Immature natural killer cell (primary cell): ENCODE measurements around the gene OR6P1. TPM values are rescaled to one million over a fixed set of nuclear protein-coding genes. Genes with fewer than 3 reads are reported as not detected.
A peak's percentile ranks its signal among the peaks of the same experiment; 100 is the strongest.

Experiments used
- DNase-seq, 3 donors: peaks; one replicate each; pipeline ENCODE4 v3.0.0; 2022; ENCODE audit warnings: mixed read lengths in 1 of 3
- H3K27ac Mint-ChIP-seq, 6 donors: one replicate each; pipeline ENCODE4 v1.8.0; 2020; ENCODE audit warnings: mixed read lengths in 6 of 6, mild to moderate bottlenecking in 5 of 6, inconsistent platforms in 4 of 6, moderate library complexity in 3 of 6
- H3K27me3 Mint-ChIP-seq, 3 donors: one replicate each; pipeline ENCODE4 v1.8.0; 2020 to 2021; ENCODE audit warnings: low read depth in 3 of 3, mild to moderate bottlenecking in 3 of 3, mixed read lengths in 3 of 3, moderate library complexity in 3 of 3, inconsistent platforms in 1 of 3
- H3K36me3 Mint-ChIP-seq, 3 donors: one replicate each; pipeline ENCODE4 v1.8.0; 2020; ENCODE audit warnings: mixed read lengths in 3 of 3, inconsistent platforms in 2 of 3, mild to moderate bottlenecking in 2 of 3
- H3K4me1 Mint-ChIP-seq, 2 donors: one replicate each; pipeline ENCODE4 v1.8.0; 2020; ENCODE audit warnings: inconsistent platforms in 2 of 2, mild to moderate bottlenecking in 2 of 2, mixed read lengths in 2 of 2, moderate library complexity in 1 of 2
- H3K4me3 Mint-ChIP-seq, 5 donors: one replicate each; pipeline ENCODE4 v1.8.0; 2020; ENCODE audit warnings: mild to moderate bottlenecking in 5 of 5, mixed read lengths in 5 of 5, inconsistent platforms in 3 of 5, moderate library complexity in 3 of 5
- H3K9me3 Mint-ChIP-seq, 6 donors: one replicate each; pipeline ENCODE4 v1.8.0; 2020; ENCODE audit warnings: mild to moderate bottlenecking in 6 of 6, mixed read lengths in 6 of 6, inconsistent platforms in 4 of 6, moderate library complexity in 3 of 6
- polyA plus RNA-seq, 3 donors: library from polyadenylated mRNA; unstranded; fragments of 300-500 nt; fragmentation: Illumina TruSeq; gene quantifications; one replicate each; pipeline ENCODE4 v1.2.3, GENCODE V29; 2021

Gene OR6P1
- polyA plus RNA-seq, 3 donors from 2014 or later = not detected

GRCh38 chr1:158552296-158552695, 18.1 kb downstream of the OR6P1 start:
- Mint-ChIP-seq H3K9me3 (no peaks in the 10 kb centered on the region), H3K27me3 (peaks cover 2 to 12% (median 6%) of the 10 kb centered on the region in 3 donors), H3K27ac (no peak overlapping the region), H3K4me3 (no peak overlapping the region), H3K4me1 (no peaks in the 10 kb centered on the region), H3K36me3 (no peaks in the 10 kb centered on the region)
- DNase-seq = no peak

GRCh38 chr1:158547533-158547932, 22.8 kb downstream of the OR6P1 start:
- H3K27me3 Mint-ChIP-seq = peaks cover 2 to 7% (median 7%) of the 10 kb centered on the region in 3 donors

GRCh38 chr1:158537609-158538008, 32.8 kb downstream of the OR6P1 start:
- peaks cover 0 to 7% (median 0%) of the 10 kb centered on the region in 3 donors for H3K27me3 Mint-ChIP-seq
- no peak overlapping the region for H3K27ac Mint-ChIP-seq
- no peak overlapping the region for H3K4me3 Mint-ChIP-seq
- no peaks in the 10 kb centered on the region for H3K36me3 Mint-ChIP-seq
- no peaks in the 10 kb centered on the region for H3K4me1 Mint-ChIP-seq
- no peaks in the 10 kb centered on the region for H3K9me3 Mint-ChIP-seq
- no peak for DNase-seq

More at GRCh38 chr1:158547533-158547932, 22.8 kb downstream of the OR6P1 start:
- Mint-ChIP-seq H3K9me3 (peaks cover 0 to 2% (median 0%) of the 10 kb centered on the region in 6 donors), H3K4me1 (no peaks in the 10 kb centered on the region), H3K4me3 (no peak overlapping the region), H3K36me3 (no peaks in the 10 kb centered on the region), H3K27ac (no peak overlapping the region)
- DNase-seq = no peak

GRCh38 chr1:158534496-158534895, 35.9 kb downstream of the OR6P1 start:
- no peaks in the 10 kb centered on the region for H3K4me1 Mint-ChIP-seq
- no peaks in the 10 kb centered on the region for H3K9me3 Mint-ChIP-seq
- no peak for DNase-seq
- peaks cover 0 to 12% (median 8%) of the 10 kb centered on the region in 3 donors for H3K27me3 Mint-ChIP-seq
- H3K4me3 Mint-ChIP-seq = no peak overlapping the region
- no peaks in the 10 kb centered on the region for H3K36me3 Mint-ChIP-seq
- no peak overlapping the region for H3K27ac Mint-ChIP-seq

- peaks cover 0 to 12% (median 0%) of the 10 kb centered on the region in 6 donors for H3K9me3 Mint-ChIP-seq
- DNase-seq = peak in 2 of 3 donors; percentile 3 to 34
- peaks cover 6 to 10% (median 8%) of the 10 kb centered on the region in 3 donors for H3K27me3 Mint-ChIP-seq
- no peak overlapping the region for H3K27ac Mint-ChIP-seq
- no peak overlapping the region for H3K4me3 Mint-ChIP-seq
- H3K36me3 Mint-ChIP-seq = no peaks in the 10 kb centered on the region
- H3K4me1 Mint-ChIP-seq = no peaks in the 10 kb centered on the region
Measured at GRCh38 chr1:158527190-158527815, 43.1 kb downstream of the OR6P1 start.

GRCh38 chr1:158521666-158522058, 48.7 kb downstream of the OR6P1 start:
- no peak for DNase-seq
- Mint-ChIP-seq H3K4me1 (no peaks in the 10 kb centered on the region), H3K27me3 (peaks cover 2 to 12% (median 6%) of the 10 kb centered on the region in 3 donors), H3K9me3 (peaks cover 0 to 3% (median 0%) of the 10 kb centered on the region in 6 donors), H3K36me3 (no peaks in the 10 kb centered on the region), H3K4me3 (no peak overlapping the region), H3K27ac (no peak overlapping the region)

GRCh38 chr1:158520955-158521665, 49.3 kb downstream of the OR6P1 start:
- no peak for DNase-seq
- H3K36me3 Mint-ChIP-seq = no peaks in the 10 kb centered on the region

GRCh38 chr1:158520021-158520420, 50.4 kb downstream of the OR6P1 start:
- H3K27ac Mint-ChIP-seq = no peak overlapping the region
- H3K36me3 Mint-ChIP-seq = no peaks in the 10 kb centered on the region
- no peaks in the 10 kb centered on the region for H3K9me3 Mint-ChIP-seq
- no peak for DNase-seq
- H3K27me3 Mint-ChIP-seq = peaks cover 3 to 16% (median 5%) of the 10 kb centered on the region in 3 donors
- H3K4me1 Mint-ChIP-seq = no peaks in the 10 kb centered on the region
- no peak overlapping the region for H3K4me3 Mint-ChIP-seq

More at GRCh38 chr1:158520955-158521665, 49.3 kb downstream of the OR6P1 start:
- no peaks in the 10 kb centered on the region for H3K4me1 Mint-ChIP-seq
- no peak overlapping the region for H3K4me3 Mint-ChIP-seq
- H3K9me3 Mint-ChIP-seq = no peaks in the 10 kb centered on the region
- H3K27me3 Mint-ChIP-seq = peaks cover 3 to 15% (median 3%) of the 10 kb centered on the region in 3 donors
- no peak overlapping the region for H3K27ac Mint-ChIP-seq

GRCh38 chr1:158516966-158517365, 53.4 kb downstream of the OR6P1 start:
- Mint-ChIP-seq H3K27me3 (peaks cover 5 to 13% (median 5%) of the 10 kb centered on the region in 3 donors), H3K4me1 (no peaks in the 10 kb centered on the region), H3K9me3 (no peaks in the 10 kb centered on the region), H3K36me3 (no peaks in the 10 kb centered on the region), H3K4me3 (no peak overlapping the region), H3K27ac (no peak overlapping the region)
- DNase-seq = no peak

Other genes starting within 250 kb of the OR6P1 start
- gene CD1B, start 239.0 kb downstream of the OR6P1 start, polyA plus RNA-seq = under 1 TPM in 1 of 3 donors, not detected in 2; 0.62 TPM
- gene CD1E, start 216.7 kb downstream of the OR6P1 start, polyA plus RNA-seq = 1 to 10 TPM in 2 of 3 donors, not detected in 1; 3.1 to 3.3 TPM
- not detected for gene OR10T2, start 171.1 kb downstream of the OR6P1 start, polyA plus RNA-seq
- gene OR10K2, start 144.3 kb downstream of the OR6P1 start, polyA plus RNA-seq = not detected
- not detected for gene OR10K1, start 108.7 kb downstream of the OR6P1 start, polyA plus RNA-seq
- gene OR10R2, start 98.4 kb downstream of the OR6P1 start, polyA plus RNA-seq = not detected
- not detected for gene OR6Y1, start 16.2 kb downstream of the OR6P1 start, polyA plus RNA-seq
- not detected for gene OR10X1, start 9.3 kb upstream of the OR6P1 start, polyA plus RNA-seq
- gene OR10Z1, start 34.7 kb upstream of the OR6P1 start, polyA plus RNA-seq = not detected
- gene SPTA1, start 116.1 kb upstream of the OR6P1 start, polyA plus RNA-seq = not detected
- not detected for gene OR6K2, start 130.1 kb upstream of the OR6P1 start, polyA plus RNA-seq
- not detected for gene OR6K3, start 150.1 kb upstream of the OR6P1 start, polyA plus RNA-seq
- gene OR6K6, start 184.1 kb upstream of the OR6P1 start, polyA plus RNA-seq = not detected
- not detected for gene OR6N1, start 201.6 kb upstream of the OR6P1 start, polyA plus RNA-seq
- not detected for gene OR6N2, start 210.6 kb upstream of the OR6P1 start, polyA plus RNA-seq